Activated CD8-positive, alpha-beta memory T cell treated with anti-CD3 and anti-CD28 coated beads, Interleukin-2, amount 50 U/mL, for 4 hours (primary cell): Measurements from ENCODE around the gene GRXCR2.
A peak's percentile ranks its signal among the peaks of the same experiment; 100 is the strongest.
"Not testable (repeated sequence)": the region's sequence is repeated elsewhere in the genome, so short reads cannot be mapped to it uniquely, and the experiment has no call there.

Source experiments
- DNase-seq: peaks from one replicate; pipeline ENCODE4 v3.0.0-alpha.2; 2020

GRXCR2 gene

DNA sequence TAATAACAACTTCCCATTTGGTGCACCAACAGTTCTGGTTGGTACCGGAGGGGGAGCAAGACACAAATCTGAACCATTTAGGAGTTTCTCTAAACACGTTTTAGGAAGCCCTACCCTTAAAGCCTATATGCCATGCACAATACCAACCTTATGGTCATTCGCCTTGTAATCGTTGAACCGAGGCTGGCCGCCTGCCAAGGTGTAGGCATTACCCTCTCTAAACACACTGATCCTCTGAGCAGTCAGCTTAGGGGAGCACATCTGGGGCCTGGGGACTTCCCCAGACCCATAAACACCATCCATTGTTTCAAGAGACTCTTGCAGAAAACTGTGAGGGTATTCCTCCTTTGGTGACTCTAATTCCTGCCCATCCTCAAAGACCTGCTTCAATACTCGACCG is 328 bp downstream of the GRXCR2 start:
- no peak for DNase-seq

DNA sequence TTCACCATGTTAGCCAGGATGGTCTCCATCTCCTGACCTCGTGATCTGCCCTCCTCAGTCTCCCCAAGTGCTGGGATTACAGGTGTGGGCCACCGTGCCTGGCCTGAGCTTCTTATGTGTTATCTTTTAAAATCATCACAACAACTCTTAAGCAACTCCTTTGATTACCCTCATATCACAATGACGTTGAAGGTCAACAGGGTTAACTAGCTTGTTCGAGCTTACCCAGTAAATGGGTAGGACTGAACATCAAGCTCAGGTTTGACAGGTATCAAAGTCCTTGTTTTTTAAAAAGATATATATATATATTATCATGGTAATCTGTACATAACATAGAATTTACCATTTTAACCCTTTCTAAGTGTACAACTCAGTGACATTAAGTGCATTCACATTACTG is 3.1 kb downstream of the GRXCR2 start:
- DNase-seq: no peak

DNA sequence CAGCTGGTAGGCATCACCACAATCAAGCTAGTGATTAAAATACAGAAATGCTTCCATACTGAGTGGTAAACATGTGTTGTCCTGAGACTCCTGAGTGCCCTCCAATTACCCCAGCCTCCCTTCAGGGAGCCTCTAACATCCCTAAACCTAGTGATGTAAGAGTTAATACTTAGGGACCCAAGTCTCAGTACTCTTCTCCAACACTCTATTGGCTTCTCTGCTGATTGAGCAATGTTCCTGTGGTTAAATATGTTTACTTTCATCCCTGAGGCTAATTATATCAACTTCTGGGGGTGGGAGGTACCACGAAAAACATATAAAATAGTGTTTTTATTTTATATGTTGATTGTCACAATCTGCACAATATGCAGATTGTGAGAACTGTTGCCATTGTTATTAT is 5.0 kb downstream of the GRXCR2 start:
- no peak for DNase-seq

DNA sequence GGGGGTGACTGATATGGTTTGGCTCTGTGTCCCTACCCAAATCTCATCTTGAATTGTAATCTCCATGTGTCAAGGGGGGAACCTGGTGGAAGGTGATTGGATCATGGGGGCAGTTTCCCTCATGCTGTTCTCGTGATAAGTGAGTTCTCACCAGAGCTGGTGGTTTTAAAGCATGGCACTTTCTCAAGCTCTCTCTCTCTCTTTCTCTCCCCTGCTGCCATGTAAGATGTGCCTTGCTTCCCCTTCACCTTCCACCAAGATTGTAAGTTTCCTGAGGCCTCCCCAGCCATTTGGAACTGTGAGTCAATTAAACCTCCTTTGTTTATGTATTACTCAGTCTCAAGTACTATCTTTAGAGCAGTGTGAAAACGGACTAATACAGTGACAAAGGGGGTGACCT is 8.4 kb downstream of the GRXCR2 start:
- not testable (repeated sequence) for DNase-seq

DNA sequence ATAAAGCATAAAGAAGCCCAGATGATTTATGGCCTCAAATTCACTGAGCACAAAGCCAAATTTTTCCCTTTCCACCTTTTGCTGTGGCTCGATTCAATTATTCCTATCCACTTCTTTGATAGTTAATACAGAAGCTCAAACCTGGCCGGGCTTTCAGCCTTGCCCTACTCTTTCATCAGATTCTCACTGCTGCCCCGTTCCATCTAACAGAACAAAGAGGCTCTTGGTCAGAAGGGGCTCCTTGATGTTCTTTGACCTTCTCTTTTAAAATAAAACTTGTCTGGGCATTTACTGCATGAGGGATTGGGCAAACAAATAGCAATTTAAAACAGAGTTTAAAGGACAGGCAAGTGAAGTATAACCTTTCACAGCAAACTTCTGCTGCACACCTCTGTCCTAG is 9.8 kb downstream of the GRXCR2 start:
- no peak for DNase-seq

DNA sequence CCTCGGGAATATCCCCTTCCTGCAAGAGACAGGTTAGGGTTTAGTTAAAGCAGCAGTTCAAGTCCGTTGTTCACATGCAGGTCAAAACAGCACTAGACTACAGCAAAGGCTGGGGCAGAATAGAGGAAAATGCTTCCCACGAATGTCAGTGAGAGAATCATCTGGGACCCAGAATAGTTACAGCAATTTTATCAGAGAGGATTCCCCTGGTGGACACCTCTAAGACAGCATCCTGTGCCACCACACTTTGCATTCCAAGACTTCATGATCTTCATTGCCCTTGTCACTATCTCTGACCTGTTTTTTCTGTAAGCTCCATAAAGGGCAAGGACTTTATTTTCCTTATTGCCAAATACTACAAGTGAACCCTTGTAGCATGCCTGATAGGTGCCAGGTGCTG is 12.9 kb downstream of the GRXCR2 start:
- no peak for DNase-seq

DNA sequence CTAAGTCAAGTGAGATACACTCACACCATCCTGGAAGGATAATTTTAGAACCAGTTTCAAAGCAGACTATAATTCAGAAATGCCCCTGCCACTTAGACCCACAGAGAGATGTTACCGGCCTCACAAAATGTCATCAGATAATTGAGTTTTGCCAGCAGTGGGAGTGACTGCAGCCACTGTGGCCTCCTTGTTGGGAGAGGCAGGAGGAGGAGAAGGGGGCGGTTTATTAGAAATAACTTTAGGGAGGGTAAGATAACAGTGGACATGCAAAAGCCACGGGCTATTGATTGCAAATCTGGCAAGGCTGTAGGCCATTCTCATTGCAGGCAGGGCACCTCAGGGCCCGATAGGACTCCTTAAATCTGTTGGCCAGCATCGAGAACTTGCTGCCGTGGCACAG is 13.4 kb downstream of the GRXCR2 start:
- DNase-seq: no peak

DNA sequence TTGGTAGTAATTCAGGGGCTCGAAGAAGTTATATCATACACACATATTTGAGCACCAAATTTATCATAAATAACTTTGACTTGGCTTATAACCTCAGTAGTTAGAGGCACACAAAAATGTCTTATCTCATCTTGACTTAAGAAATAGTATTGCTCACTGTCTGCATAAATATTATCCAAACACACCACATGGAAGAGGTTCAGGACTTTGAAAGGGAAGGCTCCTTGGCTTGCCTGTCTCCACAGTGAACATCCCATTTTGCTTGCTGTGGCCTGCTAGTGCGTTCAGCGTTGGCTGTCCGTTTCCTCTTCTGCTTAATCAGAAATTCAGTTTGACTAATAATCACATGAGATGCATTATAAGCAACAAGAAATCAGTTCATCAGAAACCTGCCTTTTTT is 13.9 kb downstream of the GRXCR2 start:
- no peak for DNase-seq

DNA sequence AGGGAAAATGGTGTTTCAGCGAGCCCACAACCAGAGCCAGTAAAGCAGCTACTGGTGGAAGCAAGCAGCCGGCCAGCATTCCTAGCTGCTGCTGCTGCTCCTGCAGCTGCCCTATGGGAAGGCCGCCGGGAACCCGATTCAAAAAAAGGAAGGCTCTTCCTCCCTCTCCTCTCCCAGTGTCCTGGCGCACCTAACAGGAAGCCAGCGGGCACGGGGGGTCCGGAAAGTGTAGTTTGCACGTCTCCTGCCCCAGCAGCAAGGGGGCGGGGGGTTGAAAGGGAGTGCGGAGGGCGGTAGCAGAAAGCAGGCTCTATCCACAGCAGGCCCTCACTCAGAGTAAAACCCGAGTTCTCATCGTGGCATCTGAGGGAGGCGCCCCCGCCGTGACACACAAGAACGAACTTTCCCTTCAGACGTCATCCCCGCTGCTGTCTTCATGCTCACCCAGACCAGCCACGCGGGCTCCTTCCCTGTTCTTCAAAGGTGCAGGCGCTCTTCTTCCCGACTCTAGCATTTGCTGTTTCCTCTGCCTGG is 16.5 kb downstream of the GRXCR2 start:
- DNase-seq: no peak

DNA sequence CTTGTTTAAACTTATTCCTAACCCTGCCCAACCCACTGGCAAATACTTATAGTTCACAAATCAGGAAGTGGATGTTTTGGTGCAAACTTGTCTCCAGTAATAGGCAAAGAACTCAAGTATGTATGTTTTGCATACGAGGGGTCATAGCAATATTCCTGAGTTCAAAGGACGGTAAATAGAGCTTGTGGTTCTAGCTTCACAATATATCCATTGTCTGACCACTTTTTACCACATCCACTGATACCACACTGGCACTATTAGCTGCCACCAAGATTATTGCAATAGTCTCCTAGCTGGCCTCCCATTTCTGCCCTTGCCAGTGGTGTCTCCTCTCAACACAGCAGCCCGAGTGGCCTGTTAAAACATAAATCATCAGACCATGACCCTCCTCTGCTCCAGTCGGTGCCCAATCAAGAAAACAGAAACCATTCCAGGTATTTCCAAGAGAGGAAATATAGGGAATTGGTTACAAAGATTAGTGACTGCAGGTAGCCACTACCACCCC is 17.0 kb downstream of the GRXCR2 start:
- DNase-seq: no peak

DNA sequence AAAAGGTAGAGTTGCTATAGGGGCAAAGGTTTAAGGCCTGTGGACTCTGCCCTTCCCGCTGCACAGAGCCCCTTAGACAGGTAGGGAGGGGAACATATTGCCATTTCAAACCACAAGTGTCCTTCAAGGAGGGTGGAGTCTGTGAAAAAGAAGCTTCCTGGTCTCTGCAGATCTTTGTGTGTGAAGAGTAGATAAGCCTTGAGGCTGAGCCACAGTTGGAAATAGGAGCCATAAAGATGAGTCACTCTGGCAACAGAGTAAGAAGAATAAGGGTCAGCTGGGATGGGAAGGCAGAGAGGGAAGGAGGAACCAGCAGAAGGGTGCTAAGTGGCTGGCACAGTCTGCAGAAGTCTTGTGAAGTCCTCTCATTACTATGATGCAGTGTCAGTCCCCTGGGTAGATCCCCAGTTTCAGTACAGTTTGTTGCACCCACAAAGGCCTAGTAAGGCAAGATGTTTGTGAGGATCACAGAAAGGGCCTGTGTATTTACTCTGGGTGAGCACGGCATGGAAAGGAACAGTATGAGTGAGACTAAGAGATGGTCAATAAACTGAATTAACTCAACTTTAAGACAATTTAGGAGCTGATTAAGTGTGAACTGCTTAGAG is 18.1 kb downstream of the GRXCR2 start:
- DNase-seq: no peak

DNA sequence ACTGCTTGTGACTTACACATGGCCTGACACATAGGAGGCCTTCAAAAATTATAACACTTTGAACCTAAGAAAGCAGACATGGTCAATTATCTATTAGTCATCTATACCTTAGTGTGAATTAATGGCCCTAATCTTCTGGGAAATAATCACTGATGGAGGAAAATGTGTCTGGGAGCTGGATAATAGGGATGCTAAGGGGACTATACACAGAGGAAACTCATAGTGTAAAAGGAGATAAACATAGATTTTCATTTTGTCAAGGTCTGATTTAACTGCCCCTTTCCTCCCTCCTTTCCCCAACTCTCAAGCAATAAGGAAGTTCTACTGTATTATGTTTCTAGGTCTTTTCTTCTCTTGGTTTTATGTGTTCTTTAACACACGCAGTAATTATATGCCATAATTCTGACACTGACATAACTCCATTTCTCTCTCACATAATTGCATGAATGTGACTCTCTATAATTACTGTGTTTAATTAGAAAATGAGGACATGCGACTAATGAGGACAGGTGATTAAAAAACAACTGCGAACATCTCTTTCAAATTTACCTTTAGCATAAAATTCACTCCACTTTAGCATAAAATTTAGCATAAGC is 18.9 kb downstream of the GRXCR2 start:
- DNase-seq: no peak

DNA sequence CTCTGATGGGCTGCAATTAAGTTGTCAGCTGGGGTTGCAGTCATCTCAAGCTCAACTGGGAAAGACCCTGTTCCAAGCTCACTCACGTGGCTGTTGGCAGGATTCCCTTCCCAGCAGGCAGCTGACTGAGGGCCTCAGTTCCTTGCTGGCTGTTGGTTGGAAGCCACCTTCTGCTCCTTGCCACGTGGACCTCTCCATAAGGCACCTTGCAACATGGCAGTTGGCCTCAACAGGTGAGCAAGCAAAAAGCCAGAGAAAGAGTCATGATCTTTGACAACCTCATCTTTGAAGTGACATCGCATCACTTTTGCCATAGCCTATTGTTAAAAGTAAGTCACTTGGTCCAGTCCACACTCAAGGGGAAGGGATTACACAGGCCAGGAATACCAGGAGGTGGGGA is 19.8 kb downstream of the GRXCR2 start:
- no peak for DNase-seq

DNA sequence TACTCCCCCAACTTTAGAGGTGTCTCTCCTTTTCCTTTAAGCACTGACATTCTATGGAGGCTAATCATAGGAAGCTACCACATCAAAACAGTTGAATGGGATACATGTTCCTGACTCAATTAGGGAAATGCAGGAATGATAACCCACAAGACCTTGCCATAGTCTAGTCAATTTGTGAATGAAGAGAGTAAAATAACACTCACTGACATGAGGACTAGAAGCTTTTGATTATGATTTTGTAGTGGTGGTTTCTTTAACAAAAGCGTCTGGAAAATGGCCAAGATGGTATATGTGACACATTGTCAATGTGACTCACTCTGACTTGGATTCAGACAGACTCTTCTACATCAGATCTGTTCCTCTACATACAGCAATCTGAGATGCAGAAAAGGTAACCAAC is 24.0 kb downstream of the GRXCR2 start:
- no peak for DNase-seq

DNA sequence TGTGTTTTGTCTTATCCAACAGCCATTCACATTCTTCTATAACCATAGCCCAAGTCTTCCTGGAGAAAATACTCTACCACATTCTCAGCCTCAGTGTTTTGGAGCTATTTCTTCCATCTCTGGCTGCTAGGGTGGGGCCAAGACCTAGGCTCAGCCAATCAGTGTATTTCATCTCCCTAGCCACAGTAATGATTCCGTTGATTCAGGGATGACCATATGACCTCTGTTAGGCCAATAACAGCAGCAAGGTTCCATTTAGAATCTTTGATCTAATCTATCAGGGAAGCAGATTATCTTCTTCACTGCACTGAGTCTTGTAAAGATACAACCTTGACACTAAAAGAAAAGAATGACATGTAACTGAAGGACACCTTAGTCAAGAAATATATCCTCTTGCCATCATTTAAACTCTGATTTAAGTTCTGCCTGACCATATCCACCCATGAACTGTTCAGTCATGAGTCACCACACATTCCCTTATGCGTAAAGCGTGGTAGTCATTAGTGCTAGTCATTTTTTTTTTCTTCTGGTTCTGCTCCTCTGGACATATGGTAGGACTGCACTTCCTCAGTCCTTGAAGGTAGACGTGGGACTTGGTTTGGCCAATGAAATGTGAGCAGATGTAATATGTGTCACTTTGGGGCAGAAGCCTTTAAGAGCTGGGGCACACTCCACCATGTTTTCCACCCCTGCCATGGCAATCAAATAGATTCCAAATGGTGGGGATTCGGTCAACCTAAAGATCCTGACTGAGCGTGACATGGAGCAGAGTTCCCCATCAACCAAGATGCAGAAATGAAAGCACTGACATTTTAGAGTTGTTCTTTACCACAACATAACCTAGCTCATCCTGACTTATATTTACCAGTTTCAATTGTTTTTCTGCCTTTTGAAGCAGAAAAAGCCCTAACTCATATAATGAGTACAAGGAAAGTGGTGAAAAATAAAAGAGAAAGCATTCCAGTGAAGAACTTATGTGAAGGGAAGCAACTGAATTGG is 25.0 kb downstream of the GRXCR2 start:
- no peak for DNase-seq

DNA sequence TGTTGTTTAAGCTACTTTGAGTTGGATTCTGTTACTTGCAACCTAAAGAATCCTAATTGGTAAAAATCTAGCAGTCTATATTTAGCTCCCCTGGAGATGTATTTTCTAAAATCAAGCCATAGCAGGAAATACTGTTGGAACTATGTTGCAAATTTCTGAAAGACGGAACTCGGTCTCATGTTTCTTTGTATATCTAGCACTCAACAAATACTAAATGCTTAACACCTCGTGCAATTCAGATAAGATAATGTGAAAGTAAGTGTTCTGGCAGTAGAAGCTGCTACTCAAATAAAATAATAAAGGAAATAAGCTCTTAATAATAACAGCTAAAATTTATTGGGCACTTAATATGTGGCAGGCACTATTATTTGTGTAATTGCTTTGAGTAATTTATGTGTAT is 26.7 kb downstream of the GRXCR2 start:
- DNase-seq: no peak

DNA sequence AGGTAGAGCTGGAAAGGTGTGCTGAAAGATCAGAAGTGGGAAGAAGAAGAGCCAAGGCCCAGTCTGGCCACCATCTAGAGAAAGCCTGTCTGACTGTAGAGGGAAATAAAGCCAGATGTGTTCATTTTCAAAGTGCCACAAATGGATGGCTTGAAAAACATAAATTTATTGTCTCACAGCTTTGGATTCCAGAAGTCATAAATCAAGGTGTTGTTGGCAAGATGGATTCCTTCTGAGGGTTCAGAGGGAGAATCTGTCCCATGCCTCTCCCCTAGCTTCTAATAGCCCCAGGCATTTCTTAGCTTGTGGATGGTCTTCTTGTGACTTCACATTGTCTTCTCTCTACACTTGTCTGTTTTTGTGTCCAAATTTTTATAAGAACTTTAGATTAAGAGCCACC is 31.5 kb downstream of the GRXCR2 start:
- no peak for DNase-seq

DNA sequence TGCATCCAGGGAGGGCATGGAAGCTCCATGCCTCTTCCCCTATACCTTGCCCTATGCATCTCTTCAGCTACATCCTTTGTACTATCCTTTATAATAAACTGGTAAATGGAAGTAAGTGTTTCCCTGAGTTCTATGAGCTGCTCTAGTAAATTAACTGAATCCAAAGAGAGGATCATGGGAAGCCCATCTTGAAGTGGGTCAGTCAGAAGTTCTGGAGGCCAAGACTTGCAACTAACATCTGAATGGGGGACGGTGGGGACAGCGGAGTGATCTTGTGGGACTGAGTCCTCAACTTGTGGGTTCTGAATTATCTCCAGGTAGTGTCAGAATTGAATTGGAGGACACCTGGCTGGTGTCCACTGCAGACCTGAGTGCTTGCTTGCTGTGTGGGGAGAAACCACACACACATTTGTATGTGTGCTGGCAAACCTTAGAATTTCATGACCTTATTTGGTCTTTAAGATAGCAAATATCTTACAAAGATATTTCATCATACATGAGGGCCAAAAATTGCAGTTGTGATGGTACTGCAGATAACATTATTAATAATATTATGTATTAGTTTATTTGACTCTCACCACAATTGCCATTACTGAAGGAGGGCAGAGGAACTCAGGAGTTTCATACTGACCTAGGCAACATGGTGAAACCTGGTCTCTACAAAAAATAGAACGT is 32.2 kb downstream of the GRXCR2 start:
- DNase-seq: no peak

DNA sequence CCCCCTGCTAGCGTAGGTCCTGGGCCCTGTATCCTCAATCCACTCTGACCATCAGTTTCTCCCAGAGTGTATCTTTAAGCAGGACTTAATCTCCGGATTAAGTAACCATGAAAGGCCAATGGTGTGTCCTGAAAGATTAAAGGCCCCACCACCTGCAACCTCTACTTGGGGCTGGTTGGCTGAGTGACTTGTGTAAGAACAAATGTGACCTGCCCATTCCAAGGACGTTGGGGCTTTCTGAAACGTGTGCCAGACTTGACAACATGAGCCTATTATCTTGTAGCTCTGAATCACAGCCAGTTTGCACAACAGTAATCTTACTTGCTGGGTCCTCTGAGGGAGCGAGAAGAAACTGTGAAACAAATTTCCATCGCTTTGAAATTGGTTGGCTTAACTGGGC is 34.5 kb downstream of the GRXCR2 start:
- DNase-seq: no peak

DNA sequence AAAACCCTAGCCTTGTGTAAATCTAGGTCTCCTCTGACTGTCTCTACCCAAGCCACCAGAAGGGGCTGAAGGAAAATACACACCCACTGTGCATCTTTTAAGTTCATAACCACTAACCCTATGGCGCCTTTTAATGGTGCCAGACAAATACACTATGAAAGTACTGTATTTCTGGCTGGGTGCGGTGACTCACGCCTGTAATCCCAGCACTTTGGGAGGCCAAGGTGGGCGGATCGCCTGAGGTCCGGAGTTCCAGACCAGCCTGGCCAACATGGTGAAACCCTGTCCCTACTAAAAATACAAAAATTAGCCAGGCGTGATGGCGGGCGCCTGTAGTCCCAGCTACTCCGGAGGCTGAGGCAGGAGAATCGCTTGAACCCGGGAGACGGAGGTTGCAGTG is 36.6 kb downstream of the GRXCR2 start:
- not testable (repeated sequence) for DNase-seq

DNA sequence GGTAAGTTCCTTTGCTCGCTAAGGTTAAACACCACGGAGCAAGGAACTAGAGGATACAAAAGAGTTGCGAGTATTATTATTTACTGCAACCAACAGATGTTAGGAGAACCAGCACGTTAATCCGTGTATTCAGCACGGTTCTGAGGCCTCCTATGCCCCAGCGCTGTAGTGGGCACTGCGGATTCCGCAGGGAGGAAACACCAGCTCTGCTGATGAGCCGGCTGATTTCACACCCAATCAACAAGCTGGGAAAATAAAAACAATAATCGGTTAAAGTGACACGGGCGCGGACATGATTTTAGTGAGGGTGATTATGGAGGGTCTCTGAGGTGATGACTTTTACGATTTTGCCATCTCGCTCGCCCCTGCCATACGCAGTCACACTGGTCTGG is 37.0 kb downstream of the GRXCR2 start:
- DNase-seq: no peak

DNA sequence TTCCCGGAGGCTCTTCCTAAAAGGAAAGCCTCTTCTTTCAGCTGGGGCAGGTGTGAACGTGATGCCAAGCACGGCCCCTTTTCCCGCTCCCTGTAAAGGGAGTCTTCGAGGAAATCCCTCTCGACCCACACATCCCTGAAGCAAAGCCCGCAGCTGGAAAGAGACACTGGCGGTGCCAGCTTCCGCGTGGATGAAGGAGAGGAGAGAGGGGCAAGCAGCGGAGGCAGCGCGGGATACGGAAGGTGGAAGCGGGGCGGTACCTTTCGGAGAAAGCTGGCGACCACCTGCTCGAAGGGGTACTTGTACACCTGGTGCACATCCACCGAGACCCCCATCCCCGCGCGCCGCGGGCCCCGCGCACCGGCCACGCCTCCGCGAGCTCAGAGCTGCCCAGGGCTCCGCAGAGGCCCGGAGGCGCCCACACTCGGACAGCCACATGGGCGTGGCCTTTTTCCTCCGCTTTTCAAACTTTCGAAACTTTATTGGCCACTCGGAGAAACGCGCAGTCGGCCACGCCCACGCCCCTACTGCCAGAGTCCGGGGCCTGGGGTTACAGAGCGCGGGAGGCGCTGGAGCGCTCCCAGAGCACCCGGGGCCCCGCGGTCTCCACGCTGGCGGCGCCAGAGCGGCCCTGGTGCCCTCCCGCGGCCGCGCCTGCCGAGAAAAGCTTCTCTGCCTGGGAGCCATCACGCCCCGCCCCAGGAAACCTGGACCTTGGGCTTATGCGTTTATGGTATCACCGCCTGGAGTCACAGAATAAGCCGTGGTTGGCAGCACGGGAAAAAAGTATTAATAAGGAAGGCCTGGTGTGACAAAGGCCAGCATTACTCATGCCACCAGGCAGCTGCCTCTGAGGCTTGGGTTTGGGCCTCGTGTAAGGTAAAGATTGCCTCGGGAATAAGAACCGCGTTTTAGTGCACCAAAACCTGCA is 37.6 kb downstream of the GRXCR2 start, which contains the start of gene PRELID2:
Gene PRELID2, minus strand, starts transcription at position 426 of the 931 bp plus-strand sequence. Its CDS starts 91 bp downstream, at position 335.
- peak; percentile 39 for DNase-seq
